H1 (cell line): ENCODE data around the gene LRRC63. TPM values are rescaled to one million over a fixed set of nuclear protein-coding genes. Genes with fewer than 3 reads are reported as not detected.

Source experiments
- CTCF ChIA-PET: fragments of 300-600 bp; sonication (Branson Sonifier 250); formaldehyde crosslinking; loops from one replicate; lab custom pipeline; 2021; ENCODE audit not compliant: partially characterized antibody; lab: Charles Lee
- POLR2A ChIA-PET: fragments of 300-600 bp; sonication (Branson Sonifier 250); formaldehyde crosslinking; loops from one replicate; lab custom pipeline; 2021; ENCODE audit warnings: inconsistent platforms; ENCODE audit not compliant: partially characterized antibody; lab: Charles Lee
- DNase-seq, 2 experiments: peaks; one replicate each; pipeline versions ENCODE4 v3.0.0 to v3.0.0-alpha.2; 2010 to 2022; ENCODE audit warnings: low spot score in 2 of 2, low read depth in 1 of 2, mixed read lengths in 1 of 2
- FAIRE-seq: peaks from 2 replicates; lab custom pipeline; 2011; peaks lifted over from hg19 to GRCh38; lab: Jason Lieb, UNC
- H2AFZ ChIP-seq: 2 replicates; pipeline ENCODE4 v1.8.1; 2012; ENCODE audit warnings: low read length, inconsistent platforms
- H2AK5ac ChIP-seq: 2 replicates; pipeline ENCODE4 v1.6.1; 2013; ENCODE audit warnings: low read depth, low read length
- H2BK120ac ChIP-seq: replicated peaks from 2 replicates; pipeline ENCODE3; 2013; ENCODE audit warnings: low read depth, low read length, inconsistent platforms
- H2BK12ac ChIP-seq: 2 replicates; pipeline ENCODE4 v1.6.1; 2013; ENCODE audit warnings: low read depth, low read length
- H2BK15ac ChIP-seq: 2 replicates; pipeline ENCODE4 v1.6.1; 2013; ENCODE audit warnings: low read length
- H2BK20ac ChIP-seq: 2 replicates; pipeline ENCODE4 v1.6.1; 2013; ENCODE audit warnings: low read length
- H2BK5ac ChIP-seq: 2 replicates; pipeline ENCODE4 v1.6.1; 2013; ENCODE audit warnings: low read depth, low read length
- H3K14ac ChIP-seq: 2 replicates; pipeline ENCODE4 v1.6.1; 2013; ENCODE audit warnings: inconsistent platforms; ENCODE audit not compliant: insufficient read length
- H3K18ac ChIP-seq: 2 replicates; pipeline ENCODE4 v1.6.1; 2013; ENCODE audit warnings: low read length; ENCODE audit errors: extremely low read depth
- H3K23ac ChIP-seq: 2 replicates; pipeline ENCODE4 v1.6.1; 2013; ENCODE audit warnings: inconsistent platforms; ENCODE audit not compliant: insufficient read length
- H3K23me2 ChIP-seq: 2 replicates; pipeline ENCODE4 v1.6.1; 2013; ENCODE audit warnings: low read depth, low read length
- H3K27ac ChIP-seq: 2 replicates; pipeline ENCODE4 v1.6.1; 2011; ENCODE audit warnings: low read depth, low read length, inconsistent platforms
- H3K27me3 ChIP-seq, 4 experiments: replicated peaks in 1 of 4; 1 replicate in 1 of 4; 2 replicates in 3 of 4; pipeline versions ENCODE4 v1.6.1 to v1.8.1; 2011 to 2013; ENCODE audit warnings: low read length in 3 of 4, mild to moderate bottlenecking in 3 of 4, inconsistent platforms in 2 of 4, mixed read lengths in 2 of 4, moderate library complexity in 1 of 4; ENCODE audit not compliant: control insufficient read depth in 3 of 4, insufficient read depth in 3 of 4; ENCODE audit errors: extremely low read depth in 1 of 4
- H3K36me3 ChIP-seq, 4 experiments: 2 replicates each; pipeline versions ENCODE4 v1.6.1 to v1.8.1; 2011 to 2013; ENCODE audit warnings: mild to moderate bottlenecking in 4 of 4, low read length in 3 of 4, moderate library complexity in 2 of 4, control low read depth in 1 of 4, inconsistent platforms in 1 of 4; ENCODE audit not compliant: insufficient read depth in 4 of 4, control insufficient read depth in 2 of 4
- H3K4ac ChIP-seq: replicated peaks from 2 replicates; pipeline ENCODE3; 2013; ENCODE audit warnings: low read length, low read depth, mixed read lengths, inconsistent platforms; ENCODE audit not compliant: insufficient read length
- H3K4me1 ChIP-seq, 4 experiments: replicated peaks in 1 of 4; 1 replicate in 1 of 4; 2 replicates in 3 of 4; pipeline versions ENCODE4 v1.6.1 to v1.8.1; 2011 to 2013; ENCODE audit warnings: low read length in 3 of 4, inconsistent platforms in 2 of 4, mixed read lengths in 1 of 4; ENCODE audit not compliant: insufficient read depth in 4 of 4, control insufficient read depth in 3 of 4
- H3K4me2 ChIP-seq, 2 experiments: 2 replicates each; pipeline versions ENCODE4 v1.6.1 to v1.8.1; 2011 to 2013; ENCODE audit warnings: low read depth in 2 of 2, low read length in 2 of 2, control low read depth in 1 of 2, inconsistent platforms in 1 of 2, mild to moderate bottlenecking in 1 of 2; ENCODE audit not compliant: insufficient read depth in 1 of 2
- H3K4me3 ChIP-seq, 4 experiments: fragments of 200-600, 300-600 bp in 1 of 4; sonication (generic), shearing (Covaris generic), sonication (Bioruptor Twin) in 1 of 4; 2 replicates each; pipeline versions ENCODE4 v1.5.1 to v1.8.1; 2011 to 2016; ENCODE audit warnings: low read length in 4 of 4, low read depth in 3 of 4, control low read depth in 2 of 4, inconsistent platforms in 2 of 4, mild to moderate bottlenecking in 2 of 4, mixed read lengths in 1 of 4, moderate library complexity in 1 of 4; ENCODE audit not compliant: insufficient read depth in 2 of 4; ENCODE audit errors: extremely low read depth in 1 of 4
- H3K56ac ChIP-seq: replicated peaks from 2 replicates; pipeline ENCODE3; 2013; ENCODE audit warnings: low read depth, mild to moderate bottlenecking, mixed read lengths, low read length, inconsistent platforms; ENCODE audit not compliant: insufficient read length
- H3K79me1 ChIP-seq: 2 replicates; pipeline ENCODE4 v1.6.1; 2013; ENCODE audit warnings: low read depth, low read length, control low read depth
- H3K79me2 ChIP-seq, 2 experiments: 2 replicates each; pipeline versions ENCODE4 v1.6.1 to v1.8.1; 2012 to 2013; ENCODE audit warnings: low read length in 2 of 2, mild to moderate bottlenecking in 2 of 2, inconsistent platforms in 1 of 2; ENCODE audit not compliant: insufficient read depth in 2 of 2, control insufficient read depth in 1 of 2
- H3K9ac ChIP-seq, 4 experiments: replicated peaks in 1 of 4; 1 replicate in 1 of 4; 2 replicates in 3 of 4; pipeline versions ENCODE4 v1.6.1 to v1.8.1; 2011 to 2013; ENCODE audit warnings: low read depth in 3 of 4, low read length in 3 of 4, control low read depth in 2 of 4, mild to moderate bottlenecking in 2 of 4, moderate library complexity in 2 of 4, inconsistent platforms in 1 of 4; ENCODE audit errors: extremely low read depth in 1 of 4
- H3K9me3 ChIP-seq, 2 experiments: 2 replicates each; pipeline versions ENCODE4 v1.6.1 to v1.8.1; 2012 to 2013; ENCODE audit warnings: mild to moderate bottlenecking in 2 of 2, moderate library complexity in 2 of 2, control low read depth in 1 of 2, inconsistent platforms in 1 of 2, low read depth in 1 of 2, low read length in 1 of 2, mixed read lengths in 1 of 2; ENCODE audit not compliant: insufficient read depth in 2 of 2
- H4K20me1 ChIP-seq, 2 experiments: replicated peaks in 1 of 2; 2 replicates each; pipeline versions ENCODE3 to v1.8.1; 2011 to 2013; ENCODE audit warnings: inconsistent platforms in 2 of 2, low read length in 2 of 2, mild to moderate bottlenecking in 1 of 2; ENCODE audit not compliant: insufficient read depth in 2 of 2, control insufficient read depth in 1 of 2
- H4K5ac ChIP-seq: 2 replicates; pipeline ENCODE4 v1.6.1; 2013; ENCODE audit warnings: low read length, low read depth, mixed read lengths, inconsistent platforms; ENCODE audit not compliant: insufficient read length
- H4K8ac ChIP-seq: 2 replicates; pipeline ENCODE4 v1.8.0; 2013; ENCODE audit warnings: mild to moderate bottlenecking, moderate library complexity, low read length, inconsistent platforms; ENCODE audit not compliant: insufficient read depth; ENCODE audit errors: extremely low read depth
- H4K91ac ChIP-seq: replicated peaks from 2 replicates; pipeline ENCODE3; 2013; ENCODE audit warnings: low read length, mixed read lengths, inconsistent platforms; ENCODE audit not compliant: insufficient read length
- KDM5A ChIP-seq: fragments of 200-600 bp; IDR thresholded peaks from 2 replicates; pipeline ENCODE4 v1.7.1; 2012; ENCODE audit warnings: mild to moderate bottlenecking, low read length, inconsistent platforms, mixed read lengths
- NRF1 ChIP-seq: IDR thresholded peaks from 2 replicates; pipeline ENCODE4 v1.6.1; 2011; ENCODE audit warnings: mild to moderate bottlenecking, low read depth, low read length, improper control_type of control experiment
- WGBS, 2 experiments: shearing (Covaris generic) in 1 of 2; methylation state at CpG; one replicate each; pipeline versions ENCODE4 v1.1.6 to v1.1.7; 2013 to 2015; ENCODE audit warnings: low lambda C conversion rate in 2 of 2, mixed read lengths in 2 of 2, inconsistent platforms in 1 of 2, low coverage in 1 of 2, missing lambda C conversion rate in 1 of 2; ENCODE audit not compliant: insufficient replicate concordance in 2 of 2, insufficient coverage in 1 of 2, insufficient read length in 1 of 2; ENCODE audit errors: extremely low coverage in 1 of 2, missing lambda C conversion rate in 1 of 2; 5-methylcytosine and 5-hydroxymethylcytosine counted together
- polyA plus RNA-seq, 7 experiments: library from polyadenylated mRNA; depleted of rRNA in 3 of 7; stranded (reverse) in 5 of 7; unstranded in 2 of 7; fragments of >200 nt in 5 of 7; fragments of 200-250 nt in 2 of 7; gene quantifications; 1 replicate in 5 of 7; 2 replicates in 1 of 7; 4 replicates in 1 of 7; pipeline versions ENCODE4 v1.2.1 to v1.2.3, GENCODE V29; 2011 to 2013; ENCODE audit warnings: missing spikeins in 2 of 7, mixed read lengths in 2 of 7
- total RNA-seq: library from RNA; stranded (reverse); fragmentation: NEBNext Ultra II Directional; extraction: Animal tissue kit (Norgen Biotek cat#: 25700); gene quantifications from 2 replicates; pipeline ENCODE4 v1.2.1, GENCODE V29; 2021
- TF ChIP-seq, protein P1 (sequence below): IDR thresholded peaks from 2 replicates; pipeline ENCODE4 v1.6.1; 2011; ENCODE audit warnings: low read depth, mild to moderate bottlenecking, low read length; ENCODE audit not compliant: insufficient read depth

Gene LRRC63
- total and polyA plus RNA-seq, 2 of the 8 experiments (the other 6 are each of a cell fraction or from before 2014, with no cell fraction given), result not detected

DNA sequence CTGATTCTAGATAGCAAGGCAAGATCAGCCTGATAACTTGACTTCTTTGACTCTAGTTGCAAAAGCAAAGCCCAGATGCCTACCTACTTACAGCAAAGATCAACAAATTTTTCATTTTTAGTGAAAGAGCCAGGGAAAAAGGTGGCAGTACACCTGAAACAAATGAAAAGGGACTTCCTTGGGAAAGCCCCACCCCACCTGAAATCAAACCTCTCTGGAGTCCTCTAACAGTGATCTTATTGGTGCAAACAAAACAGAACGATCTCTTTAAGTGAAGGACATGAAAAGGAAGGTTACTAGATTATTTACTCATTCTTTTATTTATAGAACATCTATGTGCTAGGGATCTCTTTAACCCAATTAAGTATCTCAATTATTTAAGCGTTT, 29.2 kb upstream of the LRRC63 start:
- Histone ChIP-seq H3K23ac (no peak overlapping the region), H2BK12ac (no peak overlapping the region), H3K36me3 (no peaks in the 10 kb centered on the region), H2AK5ac (no peak overlapping the region), H2AFZ (peak overlapping the region; percentile 91; the same call in 1 of the 2 replicates), H3K79me1 (no peaks in the 10 kb centered on the region), H3K56ac (no peak overlapping the region), H3K4me1 (peaks cover 0 to 3% (median 0%) of the 10 kb centered on the region in 4 experiments; a peak in 1 of 7 replicates), H4K5ac (no peak overlapping the region), H3K4ac (no peak overlapping the region), H2BK20ac (no peak overlapping the region), H3K14ac (no peak overlapping the region), H3K4me3 (no peak overlapping the region), H4K91ac (no peak overlapping the region), H3K23me2 (no peaks in the 10 kb centered on the region), H3K79me2 (no peaks in the 10 kb centered on the region), H3K9me3 (no peaks in the 10 kb centered on the region), H2BK5ac (no peak overlapping the region), H2BK15ac (no peak overlapping the region), H3K4me2 (no peak overlapping the region), H4K20me1 (no peaks in the 10 kb centered on the region), H3K27me3 (no peaks in the 10 kb centered on the region), H3K27ac (no peak overlapping the region)
- FAIRE-seq, result no peak
- DNase-seq, result no peak
- WGBS, 2 experiments, result 87% methylated on average over 2 of the region's 2 CpGs; no CpG with 5 or more reads in 1 of the 2 experiments
- ChIA-PET POLR2A (no interaction called here), CTCF (interaction anchor here (0.6 to 2.2 kb wide), 11 partner anchors 8 to 29 kb away, joined by 3 to 9 read pairs (median 3); no protein-coding TSS in a partner anchor)
- TF ChIP-seq NRF1 (no peak), KDM5A (no peak)
- TF ChIP-seq, protein P1, sequence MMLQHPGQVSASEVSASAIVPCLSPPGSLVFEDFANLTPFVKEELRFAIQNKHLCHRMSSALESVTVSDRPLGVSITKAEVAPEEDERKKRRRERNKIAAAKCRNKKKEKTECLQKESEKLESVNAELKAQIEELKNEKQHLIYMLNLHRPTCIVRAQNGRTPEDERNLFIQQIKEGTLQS, result no peak
- TF ChIP-seq, all 59 proteins: peak for 0
- no peak overlapping the region for H4K8ac ChIP-seq
- no peak overlapping the region for H3K9ac ChIP-seq
- H2BK120ac ChIP-seq, result no peak overlapping the region
- no peak overlapping the region for H3K18ac ChIP-seq
